IPS DF 19.7 (cell line): ENCODE results near the gene SSBP3.
"Not testable (repeated sequence)": the region's sequence is repeated elsewhere in the genome, so short reads cannot be mapped to it uniquely, and the experiment has no call there.

ENCODE experiments used
- DNase-seq: peaks from one replicate; pipeline ENCODE4 v3.0.0-alpha.2; 2013; ENCODE audit warnings: low read depth, low spot score

SSBP3 gene

DNA sequence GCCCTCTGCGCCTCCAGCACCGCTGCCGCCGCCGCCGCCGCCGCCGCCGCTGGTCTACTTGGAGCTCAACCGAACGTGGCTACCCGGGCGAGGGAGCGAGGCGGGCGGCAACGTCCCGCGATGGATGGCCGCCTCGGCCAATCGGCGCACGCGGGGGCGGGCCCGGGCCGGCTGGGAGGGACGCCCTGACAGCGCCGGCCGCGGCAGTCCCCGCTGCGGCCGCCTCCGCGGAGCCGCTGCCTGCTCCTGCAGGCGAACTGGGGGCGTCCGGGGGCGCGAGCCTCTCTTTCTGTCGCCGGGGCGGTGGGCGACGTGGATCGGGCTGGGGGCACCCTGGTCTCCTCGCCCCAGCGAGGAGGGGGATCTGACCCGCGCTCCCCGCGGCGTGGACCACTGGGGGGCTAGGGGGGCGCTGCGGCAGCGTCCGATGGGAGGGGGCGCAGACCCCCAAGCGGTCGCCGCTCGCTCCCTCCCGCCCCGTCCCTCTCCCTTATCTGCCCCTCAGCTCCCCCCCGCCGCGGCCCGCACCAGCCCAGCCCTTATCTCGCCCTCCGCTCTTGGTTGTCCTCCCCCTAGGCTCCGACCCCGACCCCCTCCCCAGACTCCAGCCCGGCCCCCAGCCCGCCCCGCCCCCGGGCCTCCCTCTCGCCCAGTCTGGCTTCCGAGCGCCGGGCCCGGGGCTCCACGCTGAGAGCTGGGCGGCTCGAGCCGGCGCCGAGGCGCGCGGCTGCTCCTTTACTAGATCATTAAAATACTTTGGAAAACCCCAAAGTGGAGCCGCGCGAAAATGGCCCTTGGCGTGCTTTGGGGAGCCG is at the start of gene SSBP3:
TSS of gene SSBP3 (minus strand) at position 56 of the 815 bp plus-strand sequence.
- no peak for DNase-seq

DNA sequence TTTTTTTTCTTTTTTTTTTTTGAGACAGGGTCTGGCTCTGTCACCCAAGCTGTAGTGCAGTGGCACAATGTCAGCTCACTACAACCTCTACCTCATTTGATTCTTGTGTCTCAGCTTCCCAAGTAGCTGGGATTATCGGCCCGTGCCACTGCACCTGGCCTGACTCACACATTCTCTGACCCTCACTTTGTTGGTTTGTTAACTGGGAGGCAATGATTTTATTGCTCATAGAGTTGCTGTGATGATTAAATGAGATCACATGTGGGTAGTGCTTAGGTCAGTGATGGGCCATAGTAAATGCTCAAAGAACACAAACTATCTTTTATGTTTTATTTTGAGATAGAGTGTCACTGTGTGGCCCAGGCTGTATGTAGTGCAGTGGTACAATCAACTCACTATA is 47.3 kb upstream of the SSBP3 start:
- DNase-seq: no peak

DNA sequence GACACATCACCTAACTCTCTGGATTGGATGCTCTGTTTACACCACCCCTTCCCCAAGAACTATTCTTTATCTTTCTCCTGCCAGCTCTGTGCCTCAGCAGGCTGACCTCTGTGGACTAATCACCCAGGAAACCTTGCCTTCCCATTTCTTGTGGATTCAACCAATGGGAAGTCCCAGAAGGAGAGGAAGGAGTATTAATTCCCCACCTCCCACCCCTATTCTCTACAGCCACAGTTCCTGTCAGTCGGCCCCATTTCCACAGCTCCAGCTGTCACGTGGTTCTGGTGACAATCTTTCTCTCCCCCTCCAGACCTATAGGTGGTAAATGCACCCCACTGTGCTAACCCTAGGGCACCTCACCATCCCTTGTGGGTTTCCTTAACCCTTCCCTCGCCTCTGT is 46.8 kb upstream of the SSBP3 start:
- no peak for DNase-seq

DNA sequence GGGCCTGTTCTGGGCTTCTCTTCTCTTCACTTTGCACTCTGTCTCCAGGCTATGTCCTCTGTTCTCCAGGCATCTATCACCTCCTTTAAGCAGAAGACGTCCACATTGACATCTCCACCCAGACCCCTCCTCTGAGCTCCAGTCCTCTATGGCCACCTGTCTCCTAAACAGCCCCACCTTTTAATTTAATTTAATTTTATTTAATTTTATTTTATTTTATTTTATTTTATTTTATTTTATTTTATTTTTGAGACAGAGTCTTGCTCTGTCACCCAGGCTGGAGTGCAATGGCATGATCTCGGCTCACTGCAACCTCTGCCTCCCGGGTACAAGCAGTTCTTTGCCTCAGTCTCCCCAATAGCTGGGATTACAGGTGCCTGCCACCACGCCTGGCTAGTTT is 43.2 kb upstream of the SSBP3 start:
- not testable (repeated sequence) for DNase-seq

DNA sequence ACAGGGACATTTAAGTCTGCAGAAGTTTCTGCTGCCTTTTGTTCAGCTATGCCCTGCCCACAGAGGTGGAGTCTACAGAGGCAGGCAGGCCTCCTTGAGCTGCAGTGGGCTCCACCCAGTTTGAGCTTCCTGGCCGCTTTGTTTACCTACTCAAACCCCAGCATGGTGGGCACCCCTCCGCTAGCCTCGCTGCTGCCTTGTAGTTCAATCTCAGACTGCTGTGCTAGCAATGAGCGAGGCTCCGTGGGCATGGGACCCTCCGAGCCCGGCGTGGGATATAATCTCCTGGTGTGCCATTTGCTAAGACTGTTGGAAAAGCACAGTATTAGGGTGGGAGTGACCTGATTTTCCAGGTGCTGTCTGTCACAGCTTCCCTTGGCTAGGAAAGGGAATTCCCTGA is 42.6 kb upstream of the SSBP3 start:
- not testable (repeated sequence) for DNase-seq

DNA sequence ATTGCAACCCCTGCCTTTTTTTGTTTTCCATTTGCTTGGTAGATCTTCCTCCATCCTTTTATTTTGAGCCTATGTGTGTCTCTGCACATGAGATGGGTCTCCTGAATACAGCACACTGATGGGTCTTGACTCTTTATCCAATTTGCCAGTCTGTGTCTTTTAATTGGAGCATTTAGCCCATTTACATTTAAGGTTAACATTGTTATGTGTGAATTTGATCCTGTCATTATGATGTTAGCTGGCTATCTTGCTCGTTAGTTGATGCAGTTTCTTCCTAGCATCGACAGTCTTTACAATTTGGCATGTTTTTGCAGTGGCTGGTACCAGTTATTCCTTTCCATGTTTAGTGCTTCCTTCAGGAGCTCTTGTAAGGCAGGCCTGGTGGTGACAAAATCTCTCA is 40.9 kb upstream of the SSBP3 start:
- not testable (repeated sequence) for DNase-seq

DNA sequence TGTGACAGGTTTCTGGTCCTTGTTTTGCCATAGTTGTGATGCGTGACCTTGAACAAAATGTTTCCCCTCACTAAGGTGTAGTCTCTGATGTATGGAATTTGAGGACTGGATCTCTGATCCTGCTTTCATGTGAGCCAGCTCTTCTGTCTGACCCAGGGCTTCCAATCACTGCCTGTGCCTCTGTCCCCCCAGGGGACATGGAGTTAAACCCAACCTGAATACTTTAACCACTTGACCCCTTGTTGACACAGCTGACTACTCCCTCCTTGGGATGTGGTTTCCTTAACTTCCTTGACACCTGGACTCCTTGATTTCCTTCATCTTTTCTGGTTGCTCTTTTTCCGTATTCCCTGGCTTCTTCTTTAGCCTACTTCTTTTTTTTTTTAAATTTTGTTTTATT is 36.0 kb upstream of the SSBP3 start:
- DNase-seq: no peak

DNA sequence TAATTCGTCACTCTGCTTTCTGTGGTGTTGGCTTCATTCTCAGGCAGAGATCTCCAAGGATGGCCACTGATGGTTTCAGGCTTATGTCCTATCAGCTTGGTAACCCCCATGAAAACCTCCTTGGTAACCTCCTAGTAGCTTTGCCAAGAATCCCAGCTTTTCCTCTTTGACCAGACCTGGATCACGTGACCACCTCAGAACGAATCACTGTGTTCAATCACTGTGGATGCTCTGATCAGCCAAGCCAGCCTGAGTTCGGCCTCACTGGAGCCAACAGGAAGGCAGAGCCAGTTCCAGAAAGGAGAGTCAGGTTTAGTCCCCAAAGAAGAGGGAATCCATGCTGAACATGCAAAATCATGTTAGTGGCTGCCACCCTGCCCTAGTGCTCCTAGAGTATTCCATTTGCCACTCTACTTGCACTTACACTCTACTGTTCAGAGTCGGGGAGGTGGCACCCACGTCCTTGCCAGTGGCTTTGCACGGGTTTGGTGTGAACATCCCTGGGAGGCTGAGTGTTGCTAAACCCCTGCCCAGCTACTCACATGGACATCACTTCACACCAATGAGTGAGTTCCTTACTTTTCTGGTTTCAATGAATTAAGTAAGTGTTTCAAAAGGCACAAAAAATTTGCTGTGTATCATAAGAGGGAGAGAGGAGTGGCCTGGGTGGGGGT is 33.5 kb upstream of the SSBP3 start:
- DNase-seq: no peak

DNA sequence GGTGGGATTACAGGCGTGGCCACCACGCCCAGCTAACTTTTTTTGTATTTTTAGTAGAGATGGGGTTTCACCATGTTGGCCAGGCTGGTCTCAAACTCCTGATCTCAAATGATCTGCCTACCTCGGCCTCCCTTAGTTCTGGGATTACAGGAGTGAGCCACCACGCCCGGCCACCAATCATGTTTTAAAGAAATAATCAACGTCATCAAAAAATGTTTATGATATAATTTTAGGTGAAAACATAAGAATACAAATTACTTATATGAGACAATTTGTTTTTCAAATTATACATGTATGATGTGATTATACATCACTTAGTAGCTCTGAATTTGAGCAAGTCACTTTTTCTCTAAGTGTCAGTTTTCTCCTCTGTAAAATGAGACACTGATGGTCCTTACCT is 31.6 kb upstream of the SSBP3 start:
- DNase-seq: no peak

DNA sequence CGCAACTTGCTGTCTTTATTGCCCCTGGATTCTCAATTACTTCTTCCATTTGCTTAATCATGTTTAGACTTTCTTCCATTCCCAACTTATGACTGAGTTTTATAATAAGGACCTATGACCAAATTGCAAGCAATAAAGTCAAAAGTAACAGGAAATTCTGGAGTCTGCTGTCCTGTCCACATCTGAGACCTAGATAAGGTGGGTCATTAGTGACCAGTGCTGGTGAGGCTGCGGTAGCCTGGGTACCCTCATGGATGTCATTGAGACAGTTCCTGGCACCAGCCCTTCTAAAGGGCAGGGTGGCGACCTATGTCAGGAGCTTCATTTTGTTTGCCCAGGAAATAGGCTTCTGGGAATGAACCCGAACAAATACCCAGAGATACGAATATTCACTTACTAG is 30.6 kb upstream of the SSBP3 start:
- DNase-seq: no peak

DNA sequence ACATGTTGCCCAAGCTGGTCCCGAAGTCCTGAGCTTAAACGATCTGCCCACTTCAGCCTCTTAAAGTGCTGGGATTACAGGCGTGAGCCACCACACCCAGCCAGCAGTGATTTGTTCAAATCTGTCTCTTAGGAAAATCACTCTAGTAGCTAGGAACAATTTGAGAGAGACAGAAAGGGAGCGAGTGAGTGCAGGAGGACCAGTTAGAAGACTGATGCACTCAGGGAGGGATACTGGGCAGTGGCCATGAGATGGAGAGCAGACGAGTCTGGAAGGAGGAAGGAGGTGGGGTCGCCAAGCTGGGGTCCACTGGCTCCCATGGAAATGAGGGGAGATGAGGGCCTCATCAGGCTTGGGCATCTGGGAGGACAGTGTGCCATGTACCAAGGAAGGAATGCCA is 23.6 kb upstream of the SSBP3 start:
- no peak for DNase-seq

DNA sequence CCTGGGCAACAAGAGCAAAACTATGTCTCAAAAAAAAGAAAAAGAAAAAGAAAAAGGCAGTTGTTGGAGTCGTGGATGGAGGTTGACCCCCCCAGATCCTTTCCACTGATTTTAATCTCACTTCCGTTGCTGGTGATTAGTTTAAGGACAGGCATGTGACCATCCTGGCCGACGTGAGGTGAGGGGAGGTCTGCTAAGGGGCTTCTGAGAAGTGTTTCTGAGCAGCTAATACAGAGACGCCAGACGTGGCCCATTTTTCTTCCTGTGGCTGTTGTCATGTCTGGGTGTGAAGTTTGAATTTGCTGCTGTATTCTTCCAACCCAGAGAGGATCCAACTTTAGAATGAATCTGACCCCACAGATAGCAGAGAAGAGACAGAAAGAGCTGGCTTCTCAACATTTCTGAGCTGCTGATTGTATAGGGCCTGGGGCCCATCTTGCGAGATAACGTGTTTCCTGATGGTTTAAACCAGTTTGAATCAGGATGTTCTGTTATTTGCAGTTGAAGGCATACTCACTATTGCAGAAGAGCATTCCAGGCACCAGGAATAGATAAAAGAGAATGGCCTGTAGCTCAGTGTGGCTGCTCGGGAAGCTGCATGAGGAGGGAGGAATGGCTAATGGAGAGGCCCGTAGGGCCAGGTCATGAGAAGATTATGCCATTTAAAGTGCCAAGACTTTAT is 22.8 kb upstream of the SSBP3 start:
- no peak for DNase-seq

DNA sequence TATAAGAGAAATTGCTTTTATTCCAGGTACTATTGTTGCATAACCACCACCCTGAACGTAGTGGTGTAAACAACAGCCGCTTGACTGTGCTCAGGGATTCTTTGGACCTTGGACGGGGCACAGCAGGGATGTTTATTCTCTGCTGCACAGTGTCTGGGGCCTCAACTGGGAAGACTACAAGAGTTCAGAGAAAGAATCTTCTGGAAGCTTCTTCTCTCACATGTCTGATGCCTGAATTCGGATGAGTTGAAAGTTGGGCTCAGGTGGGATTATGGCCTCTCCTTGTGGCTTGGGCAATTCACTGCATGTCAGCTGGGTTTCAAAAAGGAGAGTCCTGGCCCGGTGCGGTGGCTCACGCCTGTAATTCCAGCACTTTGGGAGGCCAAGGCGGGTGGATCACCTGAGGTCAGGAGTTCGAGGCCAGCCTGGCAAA is 19.0 kb upstream of the SSBP3 start:
- no peak for DNase-seq

DNA sequence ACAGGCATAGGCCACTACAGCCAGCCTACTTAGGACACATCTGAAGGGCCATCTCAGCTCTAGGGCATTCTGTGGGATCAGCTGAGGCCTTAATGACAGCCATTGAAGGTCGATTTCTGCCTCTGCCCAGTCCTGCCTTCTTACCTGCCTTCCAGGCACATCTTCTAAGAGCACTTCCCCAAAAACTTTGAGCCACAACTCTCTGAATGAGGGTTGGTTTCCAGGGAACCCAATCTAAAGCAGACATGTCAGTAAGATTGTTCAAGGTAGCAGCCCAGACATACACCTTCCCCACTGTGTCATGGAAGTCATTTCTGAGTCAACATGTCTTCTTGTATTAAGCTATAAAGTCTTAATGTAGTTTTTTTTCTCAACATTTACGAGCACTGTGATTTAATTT is 18.2 kb upstream of the SSBP3 start:
- no peak for DNase-seq

DNA sequence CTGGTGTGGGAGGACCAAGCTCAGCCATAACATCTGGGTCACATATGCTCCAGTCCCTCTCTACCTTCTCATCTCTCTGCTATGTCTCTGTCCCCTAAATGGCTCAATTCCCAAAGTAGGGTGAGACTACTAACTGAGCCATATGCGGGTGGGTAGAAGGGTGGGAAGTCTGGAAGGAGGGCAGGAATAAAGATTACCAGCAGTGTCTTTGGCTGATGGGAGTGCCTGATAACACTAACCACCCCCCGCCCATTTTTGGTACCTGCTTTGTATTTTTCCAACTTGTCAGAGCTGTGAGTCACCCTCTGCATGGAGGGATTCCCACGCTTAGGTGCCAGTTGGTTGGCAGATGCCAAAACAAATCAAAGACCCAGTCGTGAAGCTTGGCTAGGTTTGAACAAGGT is 14.9 kb upstream of the SSBP3 start:
- no peak for DNase-seq

DNA sequence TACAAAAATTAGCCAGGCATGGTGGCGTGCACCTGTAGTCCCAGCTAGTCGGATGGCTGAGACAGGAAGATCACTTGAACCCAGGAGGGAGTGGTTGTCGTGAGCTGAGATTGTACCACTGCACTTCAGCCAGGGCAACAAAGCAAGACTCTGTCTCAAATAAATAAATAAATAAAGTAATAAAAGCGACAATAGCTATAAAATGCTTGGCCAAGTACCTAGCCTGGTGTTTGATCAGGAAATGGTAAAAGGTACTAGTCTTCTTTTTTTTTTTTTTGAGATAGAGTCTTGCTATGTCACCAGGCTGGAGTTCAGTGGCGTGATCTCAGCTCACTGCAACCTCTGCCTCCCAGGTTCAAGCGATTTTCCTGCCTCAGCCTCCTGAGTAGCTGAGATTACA is 12.4 kb upstream of the SSBP3 start:
- not testable (repeated sequence) for DNase-seq

DNA sequence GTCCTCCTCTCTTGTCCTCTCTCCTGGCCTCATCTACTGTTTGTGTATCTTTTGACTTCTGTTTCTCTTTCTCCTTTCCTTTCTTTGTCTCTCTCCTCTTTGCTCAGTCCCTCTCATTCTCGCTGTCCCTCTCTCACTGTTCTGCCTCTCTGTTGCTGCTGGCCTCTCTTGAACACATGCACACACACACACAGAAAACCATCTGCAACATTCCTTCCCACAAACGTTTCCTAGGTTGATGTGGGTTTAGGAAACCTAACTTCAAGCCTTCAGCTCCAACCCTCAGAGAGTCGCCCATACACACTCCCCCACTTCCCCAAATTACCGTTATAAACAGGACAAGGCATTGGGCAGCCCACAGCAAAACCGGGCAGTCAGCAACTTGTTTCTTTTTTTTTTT is 10.9 kb upstream of the SSBP3 start:
- DNase-seq: no peak

DNA sequence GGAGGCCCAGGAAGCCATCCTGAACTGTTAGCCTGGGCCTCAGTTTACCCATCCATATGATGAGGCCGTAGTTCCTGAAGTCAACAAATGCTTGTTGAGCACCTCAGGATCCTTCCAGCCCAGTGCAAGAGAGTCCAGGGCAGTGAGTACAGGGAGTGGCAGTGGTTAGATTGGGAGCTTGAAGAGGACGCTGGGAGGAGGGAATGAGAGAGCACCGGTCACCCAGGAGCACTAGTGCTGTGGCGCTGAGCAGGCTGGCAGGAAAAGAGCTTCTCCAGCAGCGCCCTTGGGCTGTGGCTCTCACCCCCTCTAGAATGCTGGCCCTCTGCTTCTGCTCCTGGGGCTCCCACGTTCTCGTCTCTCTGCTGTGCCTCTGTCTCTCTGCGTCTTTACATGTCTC is 10.2 kb upstream of the SSBP3 start:
- no peak for DNase-seq

DNA sequence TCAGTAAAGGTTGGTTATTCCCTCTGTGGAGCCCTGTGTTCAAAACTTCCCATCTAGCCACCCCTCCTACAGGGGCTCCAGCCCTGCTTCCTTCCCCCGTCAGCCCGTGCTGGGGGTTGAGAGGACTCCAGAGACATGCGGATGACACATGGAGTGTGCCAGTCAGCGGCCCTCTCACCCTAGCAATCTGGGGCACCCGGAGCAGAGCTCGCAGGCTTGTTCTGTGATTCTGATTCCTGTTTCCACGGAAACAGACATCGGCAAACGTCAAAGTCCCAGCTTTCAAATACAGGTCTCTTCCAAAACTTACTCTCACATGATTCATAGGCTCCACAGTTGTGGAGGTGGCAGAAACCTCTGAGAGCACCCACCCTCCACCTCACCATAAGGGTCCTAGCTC is 9.8 kb upstream of the SSBP3 start:
- DNase-seq: no peak

DNA sequence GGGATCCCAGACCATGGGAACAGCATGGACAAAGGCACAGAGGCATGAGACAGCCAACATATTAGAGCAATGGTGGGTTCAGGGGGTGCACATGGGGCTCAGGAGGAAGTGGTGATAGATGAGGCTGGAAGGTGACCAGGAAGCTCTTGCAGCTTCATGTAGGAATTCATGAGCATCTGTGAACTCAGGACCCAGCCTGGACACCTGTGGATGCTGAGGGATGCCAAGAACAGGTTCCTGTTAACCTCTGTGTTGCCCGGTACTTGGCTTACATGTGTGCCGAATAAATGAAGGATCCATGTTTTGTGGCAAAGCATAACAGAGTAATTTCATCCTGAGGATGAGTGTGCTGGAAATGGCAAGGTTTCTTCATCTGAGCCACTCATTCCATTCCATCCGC is 9.3 kb upstream of the SSBP3 start:
- no peak for DNase-seq

DNA sequence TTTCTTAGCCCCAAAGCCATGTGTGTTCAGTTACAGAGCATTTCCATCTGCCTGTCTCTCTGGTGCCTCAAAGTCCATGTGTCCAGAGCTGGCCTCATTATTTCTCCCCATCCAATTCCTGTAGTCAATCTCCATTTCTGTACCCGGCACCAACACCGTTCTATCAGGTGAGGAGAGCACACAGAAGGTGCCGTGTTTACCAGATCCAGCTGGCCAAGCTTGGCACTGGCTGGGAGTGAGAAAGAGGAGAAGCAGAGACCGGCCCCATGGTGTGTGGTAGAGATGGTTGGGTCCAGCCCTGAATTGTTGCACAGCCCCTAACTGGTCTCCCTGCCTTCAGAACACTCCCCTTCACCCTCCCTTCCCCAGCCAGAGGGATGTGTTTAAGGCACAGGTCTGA is 7.5 kb upstream of the SSBP3 start:
- DNase-seq: no peak

DNA sequence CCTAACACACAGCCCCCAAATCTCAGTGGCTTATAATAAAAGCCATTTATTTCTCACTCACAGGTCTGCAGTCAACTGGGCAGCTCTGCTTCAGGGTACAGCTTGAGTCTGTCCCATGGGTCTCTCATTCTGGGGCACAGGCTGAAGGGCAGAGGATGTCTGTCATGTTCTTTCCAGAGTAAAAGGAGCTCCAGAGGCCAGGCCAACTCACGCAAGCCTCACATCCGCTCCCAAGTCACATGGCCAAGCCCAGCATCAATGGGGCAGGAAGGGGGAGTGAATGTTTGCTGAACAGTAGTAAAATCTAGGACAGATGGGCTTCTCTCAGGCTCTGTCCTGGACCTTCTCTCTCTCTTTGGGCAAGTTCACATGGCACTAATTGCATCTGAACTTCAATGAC is 7.1 kb upstream of the SSBP3 start:
- no peak for DNase-seq

DNA sequence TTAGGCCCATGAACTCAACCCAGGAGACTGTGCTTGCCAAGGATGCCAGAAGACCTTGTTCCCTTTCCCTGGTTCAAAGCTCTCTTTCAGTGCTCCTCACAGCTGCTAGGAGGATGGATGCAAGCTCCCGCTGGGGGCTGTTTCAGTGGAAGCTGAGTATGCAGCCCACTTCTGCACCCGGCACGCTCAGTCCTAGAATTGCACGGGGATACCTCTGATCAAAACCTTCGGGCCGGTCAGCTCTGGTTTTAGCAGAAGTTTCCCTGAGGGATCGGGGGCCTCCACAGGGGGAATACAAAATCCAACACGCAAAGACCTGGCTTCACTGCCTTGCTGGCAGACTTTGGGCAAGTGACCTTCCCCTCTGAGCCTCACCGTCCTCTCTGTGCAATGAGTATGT is 4.2 kb upstream of the SSBP3 start:
- no peak for DNase-seq
